ENCODE data around the gene MAPK10.
"Not testable (repeated sequence)": the region's sequence is repeated elsewhere in the genome, so short reads cannot be mapped to it uniquely, and the experiment has no call there.

The MAPK10 gene

GRCh38 chr4:86089781-86090323 lies 270.0 kb downstream of the MAPK10 start:
- POLR2A ChIA-PET = no interaction called here
- TF ChIP-seq CTCF (IDR thresholded peaks at IDR 0.05; ENCODE audit: insufficient read depth, low read length, missing control alignments) = no peak
- CTCF ChIA-PET = no interaction called here
- no peak overlapping the region for H3K4me3 ChIP-seq (ENCODE audit: low read depth, low read length)
- DNase-seq (ENCODE audit: low read depth, low spot score) = no peak

GRCh38 chr4:86089053-86089452 lies 270.8 kb downstream of the MAPK10 start:
- DNase-seq (ENCODE audit: low read depth, low spot score) = no peak
- CTCF ChIA-PET = no interaction called here
- H3K4me3 ChIP-seq (ENCODE audit: low read depth, low read length) = no peak overlapping the region
- TF ChIP-seq CTCF (IDR thresholded peaks at IDR 0.05; ENCODE audit: insufficient read depth, low read length, missing control alignments) = no peak
- POLR2A ChIA-PET = no interaction called here

- POLR2A ChIA-PET; CTCF ChIA-PET; H3K4me3 ChIP-seq (ENCODE audit: low read depth, low read length); DNase-seq (ENCODE audit: low read depth, low spot score): not testable (repeated sequence)
Measured at GRCh38 chr4:86075796-86076195, 284.1 kb downstream of the MAPK10 start.

- H3K4me3 ChIP-seq (ENCODE audit: low read depth, low read length) = no peak overlapping the region
- POLR2A ChIA-PET = no interaction called here
- TF ChIP-seq CTCF (IDR thresholded peaks at IDR 0.05; ENCODE audit: insufficient read depth, low read length, missing control alignments) = no peak
- CTCF ChIA-PET = interaction anchor here (2.6 kb wide), 1 partner anchor 13 kb away, joined by 6 read pairs; no protein-coding TSS in a partner anchor
- no peak for DNase-seq (ENCODE audit: low read depth, low spot score)
Measured at GRCh38 chr4:86060341-86060740, 299.5 kb downstream of the MAPK10 start.

- CTCF ChIA-PET = interaction anchor here (1.0 to 1.3 kb wide), 2 partner anchors 14 kb away, joined by 3 to 4 read pairs; no protein-coding TSS in a partner anchor
- POLR2A ChIA-PET = no interaction called here
- DNase-seq (ENCODE audit: low read depth, low spot score) = no peak
- no peak for TF ChIP-seq CTCF (IDR thresholded peaks at IDR 0.05; ENCODE audit: insufficient read depth, low read length, missing control alignments)
- H3K4me3 ChIP-seq (ENCODE audit: low read depth, low read length) = no peak overlapping the region
Measured at GRCh38 chr4:86058621-86059020, 301.2 kb downstream of the MAPK10 start.

- CTCF ChIA-PET = interaction anchor here (4.7 kb wide), 1 partner anchor 11 kb away, joined by 25 read pairs; no protein-coding TSS in a partner anchor
- no peak for TF ChIP-seq CTCF (IDR thresholded peaks at IDR 0.05; ENCODE audit: insufficient read depth, low read length, missing control alignments)
- no peak for DNase-seq (ENCODE audit: low read depth, low spot score)
- H3K4me3 ChIP-seq (ENCODE audit: low read depth, low read length) = no peak overlapping the region
- POLR2A ChIA-PET = no interaction called here
Measured at GRCh38 chr4:86055898-86056297, 304.0 kb downstream of the MAPK10 start.

All from AG04449 (cell line).